ENCODE data around the gene CHD8.
A peak's percentile ranks its signal among the peaks of the same experiment; 100 is the strongest.
"Not testable (repeated sequence)": the region's sequence is repeated elsewhere in the genome, so short reads cannot be mapped to it uniquely, and the experiment has no call there.

The CHD8 gene

GRCh38 chr14:21382095-21382494 lies 73.8 kb downstream of the CHD8 start:
- H3K36me3 ChIP-seq (ENCODE audit: low read depth) = peaks cover 70% of the 10 kb centered on the region
- no peak for DNase-seq (ENCODE audit: low spot score)
- ATAC-seq (ENCODE audit: low read depth) = no peak
- peak overlapping the region; percentile 74 for H3K27ac ChIP-seq (ENCODE audit: poor library complexity, severe bottlenecking)
- no peak for TF ChIP-seq CTCF (IDR thresholded peaks at IDR 0.05; ENCODE audit: poor library complexity, severe bottlenecking)
- H3K4me1 ChIP-seq (ENCODE audit: insufficient read depth, poor library complexity, severe bottlenecking) = peaks cover 12% of the 10 kb centered on the region
- no peaks in the 10 kb centered on the region for H3K9me3 ChIP-seq (ENCODE audit: severe bottlenecking)
- H3K4me3 ChIP-seq (ENCODE audit: severe bottlenecking) = peak overlapping the region; percentile 72
- no peaks in the 10 kb centered on the region for H3K27me3 ChIP-seq (ENCODE audit: insufficient read depth, poor library complexity, severe bottlenecking)

GRCh38 chr14:21379338-21379737 lies 76.6 kb downstream of the CHD8 start:
- DNase-seq (ENCODE audit: low spot score) = no peak
- no peaks in the 10 kb centered on the region for H3K27me3 ChIP-seq (ENCODE audit: insufficient read depth, poor library complexity, severe bottlenecking)
- no peak overlapping the region for H3K4me3 ChIP-seq (ENCODE audit: severe bottlenecking)
- TF ChIP-seq CTCF (IDR thresholded peaks at IDR 0.05; ENCODE audit: poor library complexity, severe bottlenecking) = no peak
- H3K27ac ChIP-seq (ENCODE audit: poor library complexity, severe bottlenecking) = no peak overlapping the region
- H3K4me1 ChIP-seq (ENCODE audit: insufficient read depth, poor library complexity, severe bottlenecking) = peaks cover 12% of the 10 kb centered on the region
- ATAC-seq (ENCODE audit: low read depth) = no peak
- peaks cover 82% of the 10 kb centered on the region for H3K36me3 ChIP-seq (ENCODE audit: low read depth)
- no peaks in the 10 kb centered on the region for H3K9me3 ChIP-seq (ENCODE audit: severe bottlenecking)

DNA sequence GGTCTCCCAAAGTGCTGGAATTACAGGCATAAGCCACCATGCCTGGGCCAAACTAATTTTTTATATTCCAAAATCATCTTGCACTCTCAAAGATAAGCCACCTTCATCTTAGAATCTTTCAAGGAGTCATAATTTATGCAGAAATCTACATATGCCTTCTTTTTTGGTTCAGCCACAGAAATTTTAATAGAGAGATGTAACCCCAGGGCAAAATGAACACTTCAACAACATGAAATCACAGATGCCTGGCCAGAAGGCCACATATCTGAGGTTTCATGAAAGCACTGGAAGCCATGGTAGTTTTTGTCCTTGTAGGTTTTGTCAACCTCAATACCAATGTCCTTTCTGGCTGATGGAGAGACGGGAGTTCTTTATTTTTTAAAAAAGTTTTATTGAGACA lies 81.9 kb downstream of the CHD8 start:
- H3K4me1 ChIP-seq (ENCODE audit: insufficient read depth, poor library complexity, severe bottlenecking) = no peaks in the 10 kb centered on the region
- no peaks in the 10 kb centered on the region for H3K9me3 ChIP-seq (ENCODE audit: severe bottlenecking)
- DNase-seq (ENCODE audit: low spot score) = no peak
- no peak overlapping the region for H3K4me3 ChIP-seq (ENCODE audit: severe bottlenecking)
- no peak for TF ChIP-seq CTCF (IDR thresholded peaks at IDR 0.05; ENCODE audit: poor library complexity, severe bottlenecking)
- ATAC-seq (ENCODE audit: low read depth) = no peak
- H3K27ac ChIP-seq (ENCODE audit: poor library complexity, severe bottlenecking) = no peak overlapping the region
- H3K27me3 ChIP-seq (ENCODE audit: insufficient read depth, poor library complexity, severe bottlenecking) = no peaks in the 10 kb centered on the region
- H3K36me3 ChIP-seq (ENCODE audit: low read depth) = peaks cover 97% of the 10 kb centered on the region

GRCh38 chr14:21372814-21373213 lies 83.1 kb downstream of the CHD8 start:
- H3K4me3 ChIP-seq (ENCODE audit: severe bottlenecking); H3K27me3 ChIP-seq (ENCODE audit: insufficient read depth, poor library complexity, severe bottlenecking); ATAC-seq (ENCODE audit: low read depth); H3K9me3 ChIP-seq (ENCODE audit: severe bottlenecking); H3K27ac ChIP-seq (ENCODE audit: poor library complexity, severe bottlenecking); H3K4me1 ChIP-seq (ENCODE audit: insufficient read depth, poor library complexity, severe bottlenecking); DNase-seq (ENCODE audit: low spot score): not testable (repeated sequence)
- peaks cover 97% of the 10 kb centered on the region for H3K36me3 ChIP-seq (ENCODE audit: low read depth)

DNA sequence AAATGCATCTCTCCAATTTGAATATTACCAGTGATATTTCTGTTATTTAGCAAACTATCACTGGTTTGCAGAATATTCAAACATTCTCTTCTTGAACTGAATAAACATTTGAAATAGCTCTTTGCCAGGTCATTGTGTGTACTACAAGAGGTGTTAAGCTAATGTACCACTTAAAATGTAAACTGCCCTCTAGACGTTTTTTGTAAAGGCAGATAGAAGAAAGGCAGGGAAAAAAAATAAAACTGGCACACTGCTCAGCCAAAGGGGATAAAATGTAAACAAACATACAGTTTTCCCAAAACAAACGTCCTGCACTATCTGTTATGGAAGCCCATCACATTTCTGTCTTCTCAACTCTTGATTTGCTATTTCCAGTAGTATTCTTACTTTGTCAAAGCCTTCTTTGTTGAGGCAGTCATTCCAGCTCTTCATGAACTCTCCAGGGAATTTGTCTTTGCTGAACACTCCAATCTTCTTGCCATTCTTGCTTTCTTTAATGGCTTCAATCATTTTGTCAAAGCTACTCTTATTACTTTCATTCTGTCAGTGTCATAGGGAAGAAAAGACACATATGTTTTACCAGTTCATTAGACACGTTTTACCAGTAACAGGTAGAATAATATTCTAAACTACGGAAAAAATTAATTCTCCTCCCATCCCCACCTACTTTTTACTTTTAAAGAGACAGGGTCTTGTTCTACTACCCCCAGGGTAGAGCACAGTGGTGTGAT lies 85.8 kb downstream of the CHD8 start:
- Histone ChIP-seq H3K36me3 (ENCODE audit: low read depth) (peaks cover 100% of the 10 kb centered on the region), H3K4me1 (ENCODE audit: insufficient read depth, poor library complexity, severe bottlenecking) (no peaks in the 10 kb centered on the region), H3K4me3 (ENCODE audit: severe bottlenecking) (no peak overlapping the region), H3K9me3 (ENCODE audit: severe bottlenecking) (no peaks in the 10 kb centered on the region), H3K27me3 (ENCODE audit: insufficient read depth, poor library complexity, severe bottlenecking) (no peaks in the 10 kb centered on the region), H3K27ac (ENCODE audit: poor library complexity, severe bottlenecking) (no peak overlapping the region)
- ATAC-seq (ENCODE audit: low read depth) (no peak), DNase-seq (ENCODE audit: low spot score) (no peak)
- no peak for TF ChIP-seq CTCF (IDR thresholded peaks at IDR 0.05; ENCODE audit: poor library complexity, severe bottlenecking)
